Measurements from ENCODE around the gene AREL1. TPM values are rescaled to one million over a fixed set of nuclear protein-coding genes. Genes with fewer than 3 reads are reported as not detected.
A peak's percentile ranks its signal among the peaks of the same experiment; 100 is the strongest.

AREL1 gene
- total RNA-seq, 1 donor, result 44.5 TPM

GRCh38 chr14:74720526-74720925 lies 7.6 kb upstream of the AREL1 start:
- no peak for DNase-seq (ENCODE audit: low read depth)
- no peak overlapping the region for H3K4me3 ChIP-seq (ENCODE audit: low read depth, low read length)
- no peak for TF ChIP-seq CTCF (IDR thresholded peaks at IDR 0.05; ENCODE audit: insufficient read depth, low read depth, low read length)

GRCh38 chr14:74713395-74713735 lies 485 bp upstream of the AREL1 start:
- DNase-seq (ENCODE audit: low read depth), result no peak
- H3K4me3 ChIP-seq (ENCODE audit: low read depth, low read length), result peak overlapping the region; percentile 98
- no peak for TF ChIP-seq CTCF (IDR thresholded peaks at IDR 0.05; ENCODE audit: insufficient read depth, low read depth, low read length)

- DNase-seq (ENCODE audit: low read depth), result no peak
- no peak for TF ChIP-seq CTCF (IDR thresholded peaks at IDR 0.05; ENCODE audit: insufficient read depth, low read depth, low read length)
- peak overlapping the region; percentile 98 for H3K4me3 ChIP-seq (ENCODE audit: low read depth, low read length)
Observed at GRCh38 chr14:74711651-74712050, 1.2 kb downstream of the AREL1 start.

- H3K4me3 ChIP-seq (ENCODE audit: low read depth, low read length), result no peak overlapping the region
- DNase-seq (ENCODE audit: low read depth), result no peak
- no peak for TF ChIP-seq CTCF (IDR thresholded peaks at IDR 0.05; ENCODE audit: insufficient read depth, low read depth, low read length)
Observed at GRCh38 chr14:74710480-74710879, 2.4 kb downstream of the AREL1 start.

- no peak for TF ChIP-seq CTCF (IDR thresholded peaks at IDR 0.05; ENCODE audit: insufficient read depth, low read depth, low read length)
- peak; percentile 6 for DNase-seq (ENCODE audit: low read depth)
- H3K4me3 ChIP-seq (ENCODE audit: low read depth, low read length), result no peak overlapping the region
Observed at GRCh38 chr14:74705613-74706500, 7.0 kb downstream of the AREL1 start.

- no peak for TF ChIP-seq CTCF (IDR thresholded peaks at IDR 0.05; ENCODE audit: insufficient read depth, low read depth, low read length)
- no peak overlapping the region for H3K4me3 ChIP-seq (ENCODE audit: low read depth, low read length)
- DNase-seq (ENCODE audit: low read depth), result peak; percentile 64
Observed at GRCh38 chr14:74704656-74705055, 8.2 kb downstream of the AREL1 start.

- no peak for DNase-seq (ENCODE audit: low read depth)
- TF ChIP-seq CTCF (IDR thresholded peaks at IDR 0.05; ENCODE audit: insufficient read depth, low read depth, low read length), result no peak
- no peak overlapping the region for H3K4me3 ChIP-seq (ENCODE audit: low read depth, low read length)
Observed at GRCh38 chr14:74703043-74703442, 9.8 kb downstream of the AREL1 start.

Measured in fibroblast of villous mesenchyme (primary cell).